ENCODE measurements around the gene PBOV1.
A peak's percentile ranks its signal among the peaks of the same experiment; 100 is the strongest.

DNA sequence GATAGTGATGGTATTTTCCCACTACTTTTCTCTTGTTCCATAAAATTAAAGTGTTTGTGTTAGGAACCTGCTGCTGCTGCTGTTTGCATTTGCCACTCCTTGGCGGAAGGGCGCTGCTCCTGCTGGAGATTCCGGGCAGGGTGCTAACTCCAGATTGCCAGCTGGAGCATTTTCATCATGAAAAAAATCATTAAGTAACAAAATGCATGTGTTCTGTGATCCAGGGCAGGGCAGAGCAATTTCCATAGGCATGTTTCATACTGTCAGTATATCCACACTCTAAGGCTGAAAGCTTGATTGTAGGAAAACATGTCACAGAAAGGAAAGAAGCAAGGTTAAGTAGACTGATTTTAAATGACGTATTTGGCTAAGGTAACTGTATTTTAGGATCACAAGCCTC, 24.0 kb downstream of the PBOV1 start:
- TF ChIP-seq, protein P1, sequence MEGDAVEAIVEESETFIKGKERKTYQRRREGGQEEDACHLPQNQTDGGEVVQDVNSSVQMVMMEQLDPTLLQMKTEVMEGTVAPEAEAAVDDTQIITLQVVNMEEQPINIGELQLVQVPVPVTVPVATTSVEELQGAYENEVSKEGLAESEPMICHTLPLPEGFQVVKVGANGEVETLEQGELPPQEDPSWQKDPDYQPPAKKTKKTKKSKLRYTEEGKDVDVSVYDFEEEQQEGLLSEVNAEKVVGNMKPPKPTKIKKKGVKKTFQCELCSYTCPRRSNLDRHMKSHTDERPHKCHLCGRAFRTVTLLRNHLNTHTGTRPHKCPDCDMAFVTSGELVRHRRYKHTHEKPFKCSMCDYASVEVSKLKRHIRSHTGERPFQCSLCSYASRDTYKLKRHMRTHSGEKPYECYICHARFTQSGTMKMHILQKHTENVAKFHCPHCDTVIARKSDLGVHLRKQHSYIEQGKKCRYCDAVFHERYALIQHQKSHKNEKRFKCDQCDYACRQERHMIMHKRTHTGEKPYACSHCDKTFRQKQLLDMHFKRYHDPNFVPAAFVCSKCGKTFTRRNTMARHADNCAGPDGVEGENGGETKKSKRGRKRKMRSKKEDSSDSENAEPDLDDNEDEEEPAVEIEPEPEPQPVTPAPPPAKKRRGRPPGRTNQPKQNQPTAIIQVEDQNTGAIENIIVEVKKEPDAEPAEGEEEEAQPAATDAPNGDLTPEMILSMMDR (IDR thresholded peaks at IDR 0.05) = no peak
- TF ChIP-seq POLR2AphosphoS5 (IDR thresholded peaks at IDR 0.05) (peak; percentile 60), POLR2A (IDR thresholded peaks at IDR 0.05) (no peak)

Data from prostate gland (tissue), 2 donors.